ENCODE results near the gene SMAD1.
"Not testable (repeated sequence)": the region's sequence is repeated elsewhere in the genome, so short reads cannot be mapped to it uniquely, and the experiment has no call there.

Gene SMAD1

DNA sequence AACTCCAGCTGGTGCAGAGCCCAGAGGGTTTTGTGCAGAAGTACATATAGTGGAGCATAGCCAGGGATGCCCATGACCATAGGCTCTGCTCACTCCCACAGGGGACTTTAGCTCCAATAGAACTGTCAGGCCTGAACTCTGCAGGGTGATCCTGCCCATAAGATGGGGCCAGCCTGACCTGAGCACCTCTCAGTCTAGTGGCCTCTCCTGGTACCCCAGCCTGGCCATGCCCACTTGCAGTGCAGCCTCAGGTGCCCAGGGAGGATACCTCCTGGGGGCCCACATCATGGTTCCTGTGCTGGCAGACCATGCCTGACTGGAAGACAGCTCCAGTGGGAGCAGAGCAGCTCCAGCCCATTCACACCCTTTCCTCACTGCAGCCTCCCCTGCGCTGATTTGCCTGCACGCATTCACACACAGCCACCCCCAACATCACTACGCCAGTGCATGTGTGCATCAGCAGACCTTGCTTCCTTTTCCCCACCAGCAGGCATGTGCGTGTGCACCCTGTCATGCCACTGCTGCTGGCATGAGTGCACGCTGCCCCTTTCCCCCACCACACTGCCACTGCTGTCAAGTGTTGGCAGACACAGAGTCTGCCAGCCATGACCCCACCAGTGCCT, 84.5 kb downstream of the SMAD1 start:
- no peak overlapping the region for H3K27ac ChIP-seq (ENCODE audit: low read length)
- no peaks in the 10 kb centered on the region for H3K27me3 ChIP-seq (ENCODE audit: insufficient read depth, low read length)
- peaks cover 7% of the 10 kb centered on the region; the same call in 1 of the 2 replicates for H3K9me3 ChIP-seq (ENCODE audit: insufficient read depth, low read depth, low read length)
- H3K9ac ChIP-seq (ENCODE audit: low read depth, low read length), result no peak overlapping the region
- H3K36me3 ChIP-seq (ENCODE audit: insufficient read depth, low read depth, low read length), result no peaks in the 10 kb centered on the region
- no peak overlapping the region for H3K4me3 ChIP-seq (ENCODE audit: low read length)
- no peaks in the 10 kb centered on the region for H3K4me1 ChIP-seq (ENCODE audit: insufficient read depth, low read length)

DNA sequence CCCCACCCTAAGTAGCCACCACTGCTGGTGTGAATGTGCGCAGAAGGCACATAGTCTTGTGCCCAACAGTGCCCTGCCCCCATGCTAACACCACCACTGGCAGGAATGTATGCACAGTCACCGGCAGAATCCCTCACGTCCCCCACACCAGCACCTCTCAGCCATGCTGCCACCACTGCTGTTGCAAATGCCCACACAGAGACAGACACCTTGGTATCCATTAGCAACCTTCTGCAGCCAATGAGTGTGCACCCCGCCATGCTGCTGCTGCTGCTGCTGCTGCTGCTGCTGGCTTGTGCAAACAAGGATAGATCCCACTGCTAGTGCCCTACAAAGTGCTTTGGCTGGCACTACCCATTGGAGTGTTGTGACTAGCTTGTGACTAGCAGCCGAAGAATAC, 85.1 kb downstream of the SMAD1 start:
- H3K27me3 ChIP-seq (ENCODE audit: insufficient read depth, low read length), result no peaks in the 10 kb centered on the region
- peaks cover 7% of the 10 kb centered on the region; the same call in 1 of the 2 replicates for H3K9me3 ChIP-seq (ENCODE audit: insufficient read depth, low read depth, low read length)
- H3K27ac ChIP-seq (ENCODE audit: low read length), result no peak overlapping the region
- H3K36me3 ChIP-seq (ENCODE audit: insufficient read depth, low read depth, low read length), result no peaks in the 10 kb centered on the region
- no peak overlapping the region for H3K9ac ChIP-seq (ENCODE audit: low read depth, low read length)
- no peaks in the 10 kb centered on the region for H3K4me1 ChIP-seq (ENCODE audit: insufficient read depth, low read length)
- no peak overlapping the region for H3K4me3 ChIP-seq (ENCODE audit: low read length)

DNA sequence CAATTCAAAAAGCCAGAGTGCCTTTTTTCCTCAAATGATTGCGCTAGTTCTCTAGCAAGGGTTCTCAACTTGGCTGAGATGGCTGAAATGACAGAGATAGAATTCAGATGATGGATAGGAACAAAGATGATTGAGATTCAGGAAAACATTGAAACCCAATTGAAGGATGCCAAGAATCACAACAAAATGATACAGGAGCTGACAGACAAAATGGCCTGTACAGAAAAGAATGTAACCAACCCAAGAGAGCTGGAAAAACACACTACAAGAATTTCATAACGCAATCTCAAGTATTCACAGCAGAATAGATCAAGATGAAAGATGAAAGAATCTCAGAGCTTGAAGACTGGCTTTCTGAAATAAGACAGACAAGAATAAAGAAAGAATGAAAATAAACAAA, 85.9 kb downstream of the SMAD1 start:
- no peak overlapping the region for H3K9ac ChIP-seq (ENCODE audit: low read depth, low read length)
- H3K36me3 ChIP-seq (ENCODE audit: insufficient read depth, low read depth, low read length), result no peaks in the 10 kb centered on the region
- peaks cover 7% of the 10 kb centered on the region; the same call in 1 of the 2 replicates for H3K9me3 ChIP-seq (ENCODE audit: insufficient read depth, low read depth, low read length)
- no peaks in the 10 kb centered on the region for H3K4me1 ChIP-seq (ENCODE audit: insufficient read depth, low read length)
- H3K27ac ChIP-seq (ENCODE audit: low read length), result no peak overlapping the region
- H3K4me3 ChIP-seq (ENCODE audit: low read length), result no peak overlapping the region
- H3K27me3 ChIP-seq (ENCODE audit: insufficient read depth, low read length), result no peaks in the 10 kb centered on the region

DNA sequence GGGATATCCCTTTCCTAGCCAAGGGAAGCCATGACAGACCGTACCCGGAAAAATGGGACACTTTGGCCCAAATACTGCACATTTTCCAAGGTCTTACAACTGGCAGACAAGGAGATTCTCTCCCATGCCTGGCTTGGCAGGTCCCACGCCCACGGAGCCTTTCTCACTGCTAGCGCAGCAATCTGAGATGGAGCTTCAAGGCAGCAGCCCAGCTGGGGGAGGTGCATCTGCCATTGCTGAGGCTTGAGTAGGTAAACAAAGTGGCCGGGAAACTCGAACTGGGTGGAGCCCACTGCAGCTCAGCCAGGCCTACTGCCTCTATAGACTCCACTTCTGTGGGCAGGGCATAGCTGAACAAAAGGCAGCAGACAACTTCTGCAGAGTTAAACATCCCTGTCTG, 92.9 kb downstream of the SMAD1 start:
- H3K27me3 ChIP-seq (ENCODE audit: insufficient read depth, low read length); H3K27ac ChIP-seq (ENCODE audit: low read length); H3K4me1 ChIP-seq (ENCODE audit: insufficient read depth, low read length); H3K9ac ChIP-seq (ENCODE audit: low read depth, low read length); H3K9me3 ChIP-seq (ENCODE audit: insufficient read depth, low read depth, low read length); H3K4me3 ChIP-seq (ENCODE audit: low read length); H3K36me3 ChIP-seq (ENCODE audit: insufficient read depth, low read depth, low read length): not testable (repeated sequence)

DNA sequence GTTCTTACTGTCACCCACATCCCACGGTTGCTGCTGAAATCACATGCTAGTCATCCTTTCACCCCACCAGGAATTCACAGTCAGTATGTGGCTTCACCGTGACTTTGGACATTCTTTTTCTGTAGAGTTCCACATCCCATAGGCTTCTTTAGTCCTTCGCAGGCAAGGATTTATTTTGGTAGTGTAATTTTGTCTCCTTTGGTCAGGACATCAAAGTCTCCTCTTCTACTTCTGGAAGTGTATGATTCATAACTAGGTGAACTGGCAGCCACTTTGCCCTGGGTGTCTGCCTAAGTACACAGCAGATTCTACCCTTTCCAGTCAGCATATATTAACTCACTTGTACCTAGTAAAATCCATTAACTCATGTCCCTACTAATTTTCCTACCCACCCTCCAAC, 99.3 kb downstream of the SMAD1 start:
- Histone ChIP-seq H3K36me3 (ENCODE audit: insufficient read depth, low read depth, low read length) (no peaks in the 10 kb centered on the region), H3K27me3 (ENCODE audit: insufficient read depth, low read length) (no peaks in the 10 kb centered on the region), H3K27ac (ENCODE audit: low read length) (no peak overlapping the region), H3K9ac (ENCODE audit: low read depth, low read length) (no peak overlapping the region), H3K9me3 (ENCODE audit: insufficient read depth, low read depth, low read length) (no peaks in the 10 kb centered on the region), H3K4me3 (ENCODE audit: low read length) (no peak overlapping the region), H3K4me1 (ENCODE audit: insufficient read depth, low read length) (no peaks in the 10 kb centered on the region)

DNA sequence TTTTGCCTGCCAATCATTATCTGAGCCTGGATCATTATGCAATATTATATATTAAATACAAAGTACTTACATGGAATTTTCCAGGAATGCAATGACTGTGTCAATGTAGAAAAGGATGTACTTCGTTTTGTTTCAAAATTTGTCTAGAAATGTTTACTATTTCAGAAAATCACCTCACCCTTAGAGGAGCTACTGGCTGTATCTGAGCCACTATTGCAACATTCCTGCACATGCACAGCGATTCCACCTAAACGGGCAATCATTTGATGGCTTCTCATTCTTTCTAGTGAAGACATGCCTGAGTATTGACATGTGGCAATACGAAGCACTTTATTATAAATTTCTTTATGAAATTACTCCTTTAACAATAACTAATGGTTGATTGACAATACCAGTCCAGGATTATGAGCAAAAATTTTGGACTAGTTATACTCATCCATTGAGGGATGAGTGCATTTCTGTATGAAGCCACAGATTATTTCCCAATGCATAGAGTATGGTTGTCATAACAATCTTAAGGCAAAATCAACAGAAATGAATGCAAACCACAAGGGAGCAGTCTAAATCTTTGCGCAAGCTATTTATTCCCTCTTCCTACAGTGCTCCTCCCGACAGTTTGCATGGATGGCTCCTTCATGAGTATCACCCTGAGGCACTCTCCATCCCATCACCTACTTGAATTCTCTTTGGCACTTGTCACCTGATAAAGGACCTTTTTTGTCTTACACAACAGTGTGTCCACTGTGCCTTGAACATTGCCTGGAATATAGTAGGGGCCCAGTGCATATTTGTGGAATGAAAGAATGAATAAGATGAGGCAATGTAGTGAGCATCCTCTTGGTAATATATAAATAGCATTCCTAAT, 101.8 kb downstream of the SMAD1 start:
- Histone ChIP-seq H3K9ac (ENCODE audit: low read depth, low read length) (no peak overlapping the region), H3K4me3 (ENCODE audit: low read length) (no peak overlapping the region), H3K9me3 (ENCODE audit: insufficient read depth, low read depth, low read length) (no peaks in the 10 kb centered on the region), H3K36me3 (ENCODE audit: insufficient read depth, low read depth, low read length) (no peaks in the 10 kb centered on the region), H3K27me3 (ENCODE audit: insufficient read depth, low read length) (no peaks in the 10 kb centered on the region), H3K4me1 (ENCODE audit: insufficient read depth, low read length) (no peaks in the 10 kb centered on the region), H3K27ac (ENCODE audit: low read length) (no peak overlapping the region)

DNA sequence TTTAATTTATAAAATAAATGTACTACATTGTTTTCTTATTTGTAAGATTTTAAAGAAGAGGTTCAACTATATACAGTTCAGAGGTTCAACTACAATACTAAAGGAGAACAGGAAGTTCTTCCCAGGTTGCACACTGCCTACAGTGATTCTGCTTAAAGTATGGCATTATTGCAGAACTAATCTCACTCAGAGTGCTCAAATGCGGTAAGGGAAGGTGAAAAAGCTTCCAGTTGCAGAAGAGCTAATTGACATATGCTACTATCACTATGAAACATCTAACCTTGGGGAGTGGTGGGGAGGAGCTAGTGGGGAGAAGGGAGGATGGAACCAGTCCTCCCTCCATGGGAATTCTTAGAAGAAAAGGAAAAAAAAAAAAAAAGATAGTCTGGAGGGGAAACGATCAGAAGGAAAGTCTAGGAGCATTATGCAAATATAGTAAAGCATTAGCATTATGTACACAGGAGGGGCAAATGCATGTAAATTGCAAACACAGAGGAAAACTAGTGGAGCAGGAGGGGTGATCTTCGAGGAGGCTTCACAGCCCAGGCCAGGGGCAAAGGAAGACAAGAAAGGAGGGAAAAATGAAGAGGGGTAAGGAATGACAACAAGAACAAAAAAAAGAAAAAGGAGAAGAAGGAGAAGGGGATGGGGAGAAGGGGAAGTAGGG, 105.6 kb downstream of the SMAD1 start:
- H3K27me3 ChIP-seq (ENCODE audit: insufficient read depth, low read length), result no peaks in the 10 kb centered on the region

DNA sequence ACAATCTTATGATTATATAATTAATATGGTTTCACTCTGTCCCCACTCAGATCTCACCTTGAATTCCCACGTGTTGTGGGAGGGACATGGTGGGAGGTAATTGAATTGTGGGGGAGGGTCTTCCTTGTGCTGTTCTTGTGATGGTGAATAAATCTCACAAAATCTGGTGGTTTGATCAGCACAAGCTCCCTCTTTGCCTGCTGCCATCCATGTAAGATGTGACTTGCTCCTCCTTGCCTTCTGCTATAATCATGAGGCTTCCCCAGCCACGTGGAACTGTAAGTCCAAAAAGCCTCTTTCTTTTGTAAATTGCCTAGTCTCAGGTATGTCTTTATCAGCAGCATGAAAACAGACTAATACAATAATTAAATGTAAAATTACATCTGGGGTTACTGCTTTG, 107.7 kb downstream of the SMAD1 start:
- H3K4me3 ChIP-seq (ENCODE audit: low read length); H3K36me3 ChIP-seq (ENCODE audit: insufficient read depth, low read depth, low read length); H3K9ac ChIP-seq (ENCODE audit: low read depth, low read length); H3K27me3 ChIP-seq (ENCODE audit: insufficient read depth, low read length); H3K4me1 ChIP-seq (ENCODE audit: insufficient read depth, low read length); H3K27ac ChIP-seq (ENCODE audit: low read length); H3K9me3 ChIP-seq (ENCODE audit: insufficient read depth, low read depth, low read length): not testable (repeated sequence)

More for the DNA sequence above, 105.6 kb downstream of the SMAD1 start:
- Histone ChIP-seq H3K27ac (ENCODE audit: low read length) (no peak overlapping the region), H3K9me3 (ENCODE audit: insufficient read depth, low read depth, low read length) (no peaks in the 10 kb centered on the region), H3K4me1 (ENCODE audit: insufficient read depth, low read length) (no peaks in the 10 kb centered on the region), H3K36me3 (ENCODE audit: insufficient read depth, low read depth, low read length) (no peaks in the 10 kb centered on the region), H3K4me3 (ENCODE audit: low read length) (no peak overlapping the region), H3K9ac (ENCODE audit: low read depth, low read length) (no peak overlapping the region)

DNA sequence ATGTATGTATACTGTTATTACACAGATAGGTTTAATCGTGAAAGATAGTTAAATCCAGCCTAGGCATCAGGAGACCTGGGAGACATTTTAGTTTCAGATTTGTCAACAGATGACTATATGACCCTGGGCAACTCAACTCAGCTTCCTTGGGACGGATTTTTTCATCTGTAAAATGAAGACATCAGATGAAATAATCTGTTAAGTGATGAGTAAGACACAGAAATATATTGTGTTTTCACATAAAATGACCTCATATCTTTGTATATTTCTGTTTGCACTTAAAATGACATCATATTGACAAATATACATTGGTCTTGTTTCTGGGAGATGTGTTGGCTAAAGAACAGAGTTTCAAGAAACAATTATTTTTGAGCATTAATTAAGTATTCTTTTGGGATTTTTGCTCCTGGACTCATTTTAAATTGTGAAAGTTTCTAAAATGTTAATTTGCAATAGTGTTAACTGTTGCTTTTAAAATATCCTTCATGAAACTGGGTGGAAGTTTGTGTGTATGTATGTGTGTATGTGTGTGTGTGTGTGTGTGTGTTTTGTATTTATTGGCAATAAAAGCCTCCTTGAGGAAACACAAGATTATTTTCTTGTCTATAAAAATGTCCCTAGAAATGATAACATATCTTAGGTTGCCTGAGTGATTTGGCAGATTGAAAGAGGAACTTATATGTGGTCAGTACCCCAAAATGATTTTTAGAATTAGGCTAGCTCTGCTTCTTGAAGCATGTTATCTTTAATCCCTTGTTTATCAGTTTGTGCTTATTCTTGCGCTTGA, 108.5 kb downstream of the SMAD1 start:
- Histone ChIP-seq H3K4me3 (ENCODE audit: low read length) (no peak overlapping the region), H3K4me1 (ENCODE audit: insufficient read depth, low read length) (no peaks in the 10 kb centered on the region), H3K9me3 (ENCODE audit: insufficient read depth, low read depth, low read length) (no peaks in the 10 kb centered on the region), H3K36me3 (ENCODE audit: insufficient read depth, low read depth, low read length) (no peaks in the 10 kb centered on the region), H3K27me3 (ENCODE audit: insufficient read depth, low read length) (no peaks in the 10 kb centered on the region), H3K27ac (ENCODE audit: low read length) (no peak overlapping the region), H3K9ac (ENCODE audit: low read depth, low read length) (no peak overlapping the region)

DNA sequence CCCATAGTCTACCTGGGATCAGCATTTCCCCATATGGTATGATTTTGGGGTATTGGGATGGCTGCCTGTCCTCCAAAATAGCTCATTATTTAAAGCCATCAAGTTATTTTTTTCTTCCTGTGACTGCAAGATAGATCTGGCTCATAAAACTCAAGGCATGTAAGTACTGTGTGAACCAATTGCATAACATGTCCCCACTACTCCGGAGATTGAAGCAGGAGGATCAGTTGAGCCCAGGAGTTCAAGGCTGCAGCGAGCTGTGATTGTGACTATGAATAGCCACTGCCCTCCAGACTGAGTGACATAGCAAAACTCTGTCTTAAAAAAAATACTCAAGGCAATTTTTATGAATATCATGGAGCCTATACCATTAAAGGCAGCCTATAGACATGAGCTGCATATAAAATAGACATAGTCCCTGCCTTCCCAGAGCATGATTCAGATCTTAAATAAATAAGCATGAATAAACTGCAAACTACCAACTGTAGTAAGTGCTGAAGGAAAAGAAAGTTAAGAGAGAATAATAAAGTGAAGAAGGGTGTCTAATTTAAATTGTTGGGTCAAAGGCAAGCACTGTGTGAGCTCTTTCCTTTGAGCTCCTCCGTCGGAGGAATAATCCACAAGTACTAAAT, 120.6 kb downstream of the SMAD1 start:
- Histone ChIP-seq H3K36me3 (ENCODE audit: insufficient read depth, low read depth, low read length) (no peaks in the 10 kb centered on the region), H3K27me3 (ENCODE audit: insufficient read depth, low read length) (no peaks in the 10 kb centered on the region), H3K9ac (ENCODE audit: low read depth, low read length) (no peak overlapping the region), H3K4me1 (ENCODE audit: insufficient read depth, low read length) (no peaks in the 10 kb centered on the region), H3K4me3 (ENCODE audit: low read length) (no peak overlapping the region), H3K9me3 (ENCODE audit: insufficient read depth, low read depth, low read length) (peaks cover 5% of the 10 kb centered on the region), H3K27ac (ENCODE audit: low read length) (no peak overlapping the region)

DNA sequence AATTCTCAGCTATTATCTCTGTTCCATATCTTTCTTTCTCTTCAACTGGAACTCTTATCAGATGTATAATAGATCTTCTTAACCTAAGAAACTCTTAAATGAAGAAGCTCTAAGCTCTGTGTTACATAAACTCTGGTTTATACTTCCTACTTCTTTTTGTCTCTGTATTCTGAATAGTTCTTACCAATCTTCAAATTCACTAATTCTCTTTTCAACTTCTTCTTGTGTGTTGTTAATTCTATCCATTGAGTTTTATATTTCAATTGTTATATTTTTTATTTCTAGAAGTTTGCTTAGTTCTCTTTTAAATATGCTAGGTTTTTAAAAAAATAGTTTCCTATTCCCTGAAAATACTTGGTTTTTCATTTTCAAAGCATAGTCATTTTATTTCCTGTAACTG, 124.3 kb downstream of the SMAD1 start:
- H3K27me3 ChIP-seq (ENCODE audit: insufficient read depth, low read length), result no peaks in the 10 kb centered on the region
- no peaks in the 10 kb centered on the region for H3K4me1 ChIP-seq (ENCODE audit: insufficient read depth, low read length)
- H3K9me3 ChIP-seq (ENCODE audit: insufficient read depth, low read depth, low read length), result no peaks in the 10 kb centered on the region
- H3K4me3 ChIP-seq (ENCODE audit: low read length), result no peak overlapping the region
- no peaks in the 10 kb centered on the region for H3K36me3 ChIP-seq (ENCODE audit: insufficient read depth, low read depth, low read length)
- no peak overlapping the region for H3K9ac ChIP-seq (ENCODE audit: low read depth, low read length)
- H3K27ac ChIP-seq (ENCODE audit: low read length), result no peak overlapping the region

Measured in iPS-20b (cell line).